Osteoblast (primary cell): Measurements from ENCODE around the gene GTF2H3. TPM values are rescaled to one million over a fixed set of nuclear protein-coding genes. Genes with fewer than 3 reads are reported as not detected.
A peak's percentile ranks its signal among the peaks of the same experiment; 100 is the strongest.

Experiments used
- DNase-seq: peaks from one replicate; pipeline ENCODE4 v3.0.0; 2011; ENCODE audit warnings: low spot score, mixed read lengths; ENCODE audit not compliant: insufficient read length; ENCODE audit errors: missing footprints
- H2AFZ ChIP-seq: 2 replicates; pipeline ENCODE4 v1.6.0; 2011; ENCODE audit warnings: mild to moderate bottlenecking, low read length
- H3K27ac ChIP-seq: 2 replicates; pipeline ENCODE4 v1.5.1; 2011; ENCODE audit warnings: mild to moderate bottlenecking, low read depth, low read length, moderate library complexity
- H3K27me3 ChIP-seq: 2 replicates; pipeline ENCODE4 v1.6.0; 2012; ENCODE audit warnings: mild to moderate bottlenecking, control low read depth, inconsistent platforms, low read length, moderate library complexity; ENCODE audit not compliant: insufficient read depth
- H3K36me3 ChIP-seq: 2 replicates; pipeline ENCODE4 v1.5.1; 2011; ENCODE audit warnings: mild to moderate bottlenecking, low read length, control low read depth, moderate library complexity; ENCODE audit not compliant: insufficient read depth
- H3K4me1 ChIP-seq: 2 replicates; pipeline ENCODE4 v1.5.1; 2011; ENCODE audit warnings: mild to moderate bottlenecking, low read length, control low read depth, moderate library complexity; ENCODE audit not compliant: insufficient read depth
- H3K4me2 ChIP-seq: 2 replicates; pipeline ENCODE4 v1.6.0; 2011; ENCODE audit warnings: mild to moderate bottlenecking, low read length; ENCODE audit not compliant: insufficient read depth
- H3K4me3 ChIP-seq: fragments of 200-600 bp; sonication (generic); 3 replicates; pipeline ENCODE4 v1.5.1; 2012; ENCODE audit warnings: mild to moderate bottlenecking, low read length, inconsistent platforms; ENCODE audit not compliant: insufficient read depth
- H3K79me2 ChIP-seq: 2 replicates; pipeline ENCODE4 v1.6.0; 2012; ENCODE audit warnings: mild to moderate bottlenecking, low read length, control low read depth, inconsistent platforms; ENCODE audit not compliant: insufficient read depth
- H3K9me3 ChIP-seq: 2 replicates; pipeline ENCODE4 v1.5.1; 2011; ENCODE audit warnings: low read depth, low read length, control low read depth
- H4K20me1 ChIP-seq: 2 replicates; pipeline ENCODE4 v1.6.0; 2012; ENCODE audit warnings: mild to moderate bottlenecking, low read length, control low read depth; ENCODE audit not compliant: insufficient read depth
- CTCF ChIP-seq: IDR thresholded peaks from 2 replicates; pipeline ENCODE4 v1.5.1; 2011; ENCODE audit warnings: mild to moderate bottlenecking, low read depth, low read length, moderate library complexity; ENCODE audit errors: extremely low read depth
- total RNA-seq: library from RNA; depleted of rRNA; stranded (reverse); fragments of >200 nt; gene quantifications from 2 replicates; pipeline ENCODE4 v1.2.3, GENCODE V29; 2012

Gene GTF2H3
- total RNA-seq, 1 donor = 38.7 TPM

GRCh38 chr12:123667771-123668170 is 34.1 kb downstream of the GTF2H3 start:
- Histone ChIP-seq H3K4me2 (no peak overlapping the region), H3K27ac (no peak overlapping the region), H3K79me2 (no peaks in the 10 kb centered on the region), H3K27me3 (no peaks in the 10 kb centered on the region), H3K9me3 (no peaks in the 10 kb centered on the region), H3K36me3 (peaks cover 5% of the 10 kb centered on the region), H4K20me1 (no peaks in the 10 kb centered on the region), H3K4me1 (peaks cover 5% of the 10 kb centered on the region), H2AFZ (no peak overlapping the region), H3K4me3 (no peak overlapping the region)
- no peak for DNase-seq
- no peak for TF ChIP-seq CTCF

GRCh38 chr12:123670882-123671728 is 37.5 kb downstream of the GTF2H3 start, which contains the start of gene TCTN2:
Gene TCTN2 (plus strand): TSS chr12:123671113. CDS start chr12:123671241, 128 bp downstream.
- no peak for TF ChIP-seq CTCF

GRCh38 chr12:123671876-123672275 is 38.2 kb downstream of the GTF2H3 start:
- H3K4me2 ChIP-seq = peak overlapping the region; percentile 93
- TF ChIP-seq CTCF = no peak
- DNase-seq = no peak
- H3K36me3 ChIP-seq = peaks cover 19% of the 10 kb centered on the region
- no peaks in the 10 kb centered on the region for H3K27me3 ChIP-seq
- no peaks in the 10 kb centered on the region for H3K79me2 ChIP-seq
- H4K20me1 ChIP-seq = no peaks in the 10 kb centered on the region
- H3K4me3 ChIP-seq = peak overlapping the region; percentile 92
- H3K9me3 ChIP-seq = no peaks in the 10 kb centered on the region
- H2AFZ ChIP-seq = peak overlapping the region; percentile 96
- H3K27ac ChIP-seq = no peak overlapping the region
- H3K4me1 ChIP-seq = peaks cover 5% of the 10 kb centered on the region

More at GRCh38 chr12:123670882-123671728, 37.5 kb downstream of the GTF2H3 start, which contains the start of gene TCTN2:
- H3K79me2 ChIP-seq = no peaks in the 10 kb centered on the region
- H3K4me1 ChIP-seq = peaks cover 5% of the 10 kb centered on the region
- peaks cover 16% of the 10 kb centered on the region for H3K36me3 ChIP-seq
- no peaks in the 10 kb centered on the region for H3K27me3 ChIP-seq
- H4K20me1 ChIP-seq = no peaks in the 10 kb centered on the region
- peak within 1 kb of the TSS; percentile 98 for H2AFZ ChIP-seq
- DNase-seq = peak; percentile 99
- peak within 1 kb of the TSS; percentile 93 for H3K4me2 ChIP-seq
- H3K27ac ChIP-seq = peak within 1 kb of the TSS; percentile 46
- peak within 1 kb of the TSS; percentile 92 for H3K4me3 ChIP-seq
- no peaks in the 10 kb centered on the region for H3K9me3 ChIP-seq

GRCh38 chr12:123675436-123675835 is 41.8 kb downstream of the GTF2H3 start:
- Histone ChIP-seq H3K27me3 (no peaks in the 10 kb centered on the region), H2AFZ (no peak overlapping the region), H3K4me1 (peaks cover 5% of the 10 kb centered on the region), H3K27ac (no peak overlapping the region), H3K79me2 (no peaks in the 10 kb centered on the region), H3K36me3 (peaks cover 23% of the 10 kb centered on the region), H3K9me3 (no peaks in the 10 kb centered on the region), H3K4me3 (no peak overlapping the region), H4K20me1 (no peaks in the 10 kb centered on the region), H3K4me2 (no peak overlapping the region)
- no peak for TF ChIP-seq CTCF
- DNase-seq = no peak
